Measurements from ENCODE around the gene PRKAR1A.
"Not testable (repeated sequence)": the region's sequence is repeated elsewhere in the genome, so short reads cannot be mapped to it uniquely, and the experiment has no call there.

PRKAR1A gene

DNA sequence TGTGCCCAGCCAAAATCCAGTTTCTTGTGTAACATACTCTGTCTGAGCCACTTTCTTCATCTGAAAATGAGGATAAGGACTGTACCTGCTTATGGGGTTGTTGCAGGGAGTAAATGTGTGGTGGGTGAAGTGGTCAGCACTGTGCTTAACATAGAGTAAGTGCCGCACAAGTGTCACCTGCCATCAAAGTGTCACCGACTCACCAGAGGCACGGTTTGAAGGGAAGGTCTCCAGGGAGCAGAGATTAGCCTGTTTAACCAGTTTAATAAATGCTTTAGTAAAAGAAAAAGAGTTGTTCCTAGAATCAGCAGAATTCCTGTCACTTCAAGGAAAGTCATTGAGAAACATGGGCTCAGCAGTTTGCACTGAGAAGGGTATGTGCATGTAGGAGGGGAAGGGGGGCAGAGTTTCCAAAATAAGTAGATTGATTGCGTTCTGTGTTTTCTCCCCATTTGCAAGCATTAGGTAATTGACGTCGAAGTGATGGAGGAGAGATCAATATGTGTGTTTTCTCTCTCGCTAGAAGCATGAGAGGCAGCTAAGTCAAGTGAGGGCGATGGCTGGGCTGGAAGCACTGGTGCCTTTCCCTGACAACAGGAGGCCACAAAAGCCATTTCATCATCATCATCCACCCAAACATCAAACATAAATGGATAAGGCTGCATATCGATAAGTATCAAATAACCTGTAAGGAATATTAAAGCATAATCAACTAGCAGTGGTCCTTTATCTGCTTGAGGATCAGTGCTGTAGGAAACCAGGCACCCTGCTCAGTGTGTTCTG, 69.8 kb downstream of the PRKAR1A start:
- DNase-seq, result no peak

DNA sequence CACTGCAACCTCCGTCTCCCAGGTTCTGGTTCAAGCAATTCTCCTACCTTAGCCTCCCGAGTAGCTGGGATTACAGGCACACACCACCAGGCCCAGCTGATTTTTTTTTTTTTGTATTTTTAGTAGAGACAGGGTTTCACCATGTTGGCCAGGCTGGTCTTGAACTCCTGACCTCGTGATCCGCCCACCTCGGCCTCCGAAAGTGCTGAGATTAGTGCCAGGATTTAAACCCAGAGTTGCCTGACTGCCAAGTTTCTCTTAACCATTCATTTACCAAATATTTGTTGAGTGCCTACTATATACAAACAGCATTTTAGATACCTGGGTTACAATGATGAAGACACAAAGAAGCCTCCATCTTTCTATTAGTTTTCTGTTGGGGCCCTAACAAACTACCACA, 70.6 kb downstream of the PRKAR1A start:
- DNase-seq, result not testable (repeated sequence)

DNA sequence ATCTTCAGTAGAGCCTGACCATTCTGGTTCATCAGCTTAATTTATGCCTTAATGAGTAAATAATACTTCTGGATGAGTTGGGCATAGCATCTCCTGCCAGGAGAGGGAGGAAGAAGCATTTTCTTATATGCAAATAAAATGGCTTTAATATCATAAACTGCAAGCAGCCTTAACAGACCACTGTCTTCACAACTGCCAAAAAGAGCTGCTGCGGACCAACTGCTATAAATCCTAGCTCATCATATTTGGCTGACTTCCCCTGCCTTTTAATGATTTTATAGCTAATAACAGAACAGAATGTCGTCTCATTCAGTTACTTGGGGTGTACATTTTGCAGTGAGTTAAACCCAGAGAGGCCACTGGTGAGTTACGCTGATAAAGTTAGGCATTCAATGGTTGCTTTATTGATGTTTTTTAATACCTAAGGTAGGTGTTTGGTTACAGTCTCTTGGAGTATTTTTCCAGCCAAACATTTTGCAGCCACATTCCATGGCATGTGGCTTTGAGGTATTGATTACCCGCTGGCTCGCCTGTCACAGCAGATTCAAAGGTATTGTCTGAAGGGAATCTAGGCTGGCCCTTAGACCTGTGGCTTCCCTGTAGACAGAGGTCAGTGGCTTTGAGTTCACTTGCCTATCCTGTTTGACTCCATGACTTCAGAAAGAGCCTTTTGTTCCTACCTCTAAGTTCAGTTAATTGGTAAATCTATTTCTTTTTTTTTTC, 72.5 kb downstream of the PRKAR1A start:
- DNase-seq, result no peak

DNA sequence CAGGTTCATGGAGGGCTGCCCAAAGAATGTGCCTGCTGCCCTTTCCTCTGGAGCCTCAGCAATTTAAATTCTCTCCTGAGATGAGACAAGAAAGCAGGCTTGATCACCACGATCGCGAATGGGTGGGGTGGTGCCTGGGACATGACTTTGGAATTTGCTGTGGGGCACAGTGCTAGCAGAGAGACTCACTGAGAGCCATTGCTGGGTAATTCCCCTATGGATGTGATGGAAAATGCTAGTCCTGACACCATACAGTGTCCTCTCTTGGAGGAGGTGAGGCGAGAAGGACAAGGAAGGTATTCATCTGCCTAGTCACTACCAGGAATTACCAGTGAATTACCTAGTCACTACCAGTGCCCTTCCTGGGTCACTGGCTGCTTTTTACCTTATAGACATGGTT, 73.4 kb downstream of the PRKAR1A start:
- no peak for DNase-seq

DNA sequence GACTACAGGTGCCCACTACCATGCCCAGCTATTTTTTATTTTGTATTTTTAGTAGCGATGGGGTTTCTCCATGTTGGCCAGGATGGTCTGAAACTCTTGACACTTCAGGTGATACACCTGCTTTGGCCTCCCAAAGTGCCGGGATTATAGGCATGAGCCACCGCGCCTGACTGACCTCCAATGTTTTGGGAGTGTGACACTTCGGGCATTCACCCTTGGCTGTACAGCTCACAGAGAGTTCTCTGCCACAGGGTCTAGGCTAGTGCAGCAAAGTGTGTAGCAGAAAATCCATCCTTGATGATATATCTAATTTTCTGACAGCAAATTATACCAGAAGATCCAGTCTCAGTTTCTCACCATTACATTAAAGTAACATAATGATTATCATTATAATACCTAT, 74.8 kb downstream of the PRKAR1A start:
- DNase-seq, result no peak

DNA sequence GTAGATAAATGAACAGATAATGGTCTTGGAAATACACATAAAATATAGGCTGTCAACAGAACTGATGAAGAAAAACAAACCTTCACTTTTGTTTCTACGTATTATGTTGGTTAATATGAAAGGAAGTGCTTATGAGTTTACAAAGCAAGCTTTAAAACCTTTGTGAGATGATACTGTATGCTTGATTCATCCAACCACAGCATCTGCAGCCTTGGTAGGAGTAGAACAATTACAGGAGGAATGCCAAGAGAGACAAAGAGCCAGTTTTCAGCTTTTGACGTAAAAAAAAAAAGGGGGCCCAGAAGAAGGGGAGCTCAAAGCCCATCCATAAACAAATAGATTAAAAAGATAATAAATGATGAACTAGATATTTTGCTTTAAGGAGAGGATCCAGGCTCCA, 75.6 kb downstream of the PRKAR1A start:
- no peak for DNase-seq

DNA sequence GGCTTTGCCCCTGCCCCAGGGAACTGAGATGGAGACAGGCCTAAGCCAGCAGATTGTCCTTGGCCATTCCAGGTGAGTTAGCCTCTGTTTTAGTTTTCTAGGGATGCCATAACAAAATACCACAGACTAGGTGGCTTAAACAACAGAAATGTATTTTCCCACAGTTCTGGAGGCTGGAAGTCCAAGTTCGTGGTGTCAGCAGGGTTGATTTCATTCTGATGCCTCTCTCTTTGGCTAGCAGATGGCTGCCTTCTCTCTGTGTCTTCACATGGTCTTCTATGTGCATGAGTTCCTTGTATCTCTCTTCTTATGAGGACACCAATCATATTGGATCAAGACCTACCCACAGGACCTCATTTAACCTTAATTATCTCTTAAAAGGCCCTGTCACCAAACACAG, 76.1 kb downstream of the PRKAR1A start:
- DNase-seq, result no peak

DNA sequence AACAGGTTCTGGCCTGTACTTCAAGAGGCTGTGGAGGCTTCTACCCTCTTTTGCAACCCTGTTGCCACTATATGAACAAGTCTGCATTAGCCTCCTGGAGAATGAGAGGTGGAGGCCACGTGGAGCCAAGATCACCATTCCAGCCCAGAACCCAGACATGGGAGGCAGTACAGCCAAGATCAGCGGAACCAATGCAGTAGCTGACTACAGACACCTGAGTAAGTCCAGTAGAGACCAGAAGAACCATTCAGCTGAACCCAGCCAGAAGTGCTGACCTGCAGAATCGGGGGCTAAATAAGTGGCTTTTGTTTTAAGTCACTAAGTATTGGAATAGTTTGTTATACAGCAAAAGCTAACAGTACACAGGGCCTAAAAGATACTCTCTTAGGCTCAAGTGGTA, 76.9 kb downstream of the PRKAR1A start:
- no peak for DNase-seq

DNA sequence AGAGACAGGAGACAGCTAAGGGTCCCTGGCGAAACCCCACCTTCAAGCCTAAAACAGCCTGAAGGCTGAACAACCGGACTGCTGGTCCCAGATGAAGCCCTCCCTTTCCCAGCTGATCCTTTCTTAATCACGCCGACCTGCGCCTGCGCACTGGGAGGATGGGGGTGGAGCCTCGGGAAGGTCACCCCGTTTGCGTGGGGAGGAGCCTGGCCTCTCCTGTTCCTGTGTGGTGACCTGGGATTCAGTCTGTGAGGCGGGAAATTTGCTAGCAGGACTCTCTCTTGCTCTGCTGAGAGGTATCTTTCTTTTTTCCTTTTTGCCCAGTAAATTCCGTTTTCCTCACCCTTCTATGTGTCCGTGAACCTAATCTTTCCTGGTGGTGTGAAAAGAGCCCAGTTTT, 79.4 kb downstream of the PRKAR1A start:
- DNase-seq, result no peak

DNA sequence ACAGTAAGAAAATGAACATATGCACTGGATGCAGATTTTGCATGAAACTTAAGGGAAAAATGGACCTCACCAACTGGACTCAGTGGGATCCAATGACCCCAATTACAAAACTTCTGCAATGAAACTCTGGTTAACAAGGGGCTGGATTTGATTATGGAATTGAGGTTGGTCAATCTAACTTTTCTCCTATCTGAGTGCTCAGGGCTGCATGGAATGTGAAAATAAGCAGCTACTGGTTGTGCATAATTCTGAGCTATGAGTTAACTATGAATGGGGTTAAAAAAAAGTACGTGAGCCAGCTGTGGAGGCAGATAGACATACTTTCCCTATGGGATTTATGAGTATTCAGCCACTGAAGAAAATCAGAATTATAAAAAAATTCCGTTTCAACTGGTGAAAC, 79.8 kb downstream of the PRKAR1A start:
- DNase-seq, result no peak

DNA sequence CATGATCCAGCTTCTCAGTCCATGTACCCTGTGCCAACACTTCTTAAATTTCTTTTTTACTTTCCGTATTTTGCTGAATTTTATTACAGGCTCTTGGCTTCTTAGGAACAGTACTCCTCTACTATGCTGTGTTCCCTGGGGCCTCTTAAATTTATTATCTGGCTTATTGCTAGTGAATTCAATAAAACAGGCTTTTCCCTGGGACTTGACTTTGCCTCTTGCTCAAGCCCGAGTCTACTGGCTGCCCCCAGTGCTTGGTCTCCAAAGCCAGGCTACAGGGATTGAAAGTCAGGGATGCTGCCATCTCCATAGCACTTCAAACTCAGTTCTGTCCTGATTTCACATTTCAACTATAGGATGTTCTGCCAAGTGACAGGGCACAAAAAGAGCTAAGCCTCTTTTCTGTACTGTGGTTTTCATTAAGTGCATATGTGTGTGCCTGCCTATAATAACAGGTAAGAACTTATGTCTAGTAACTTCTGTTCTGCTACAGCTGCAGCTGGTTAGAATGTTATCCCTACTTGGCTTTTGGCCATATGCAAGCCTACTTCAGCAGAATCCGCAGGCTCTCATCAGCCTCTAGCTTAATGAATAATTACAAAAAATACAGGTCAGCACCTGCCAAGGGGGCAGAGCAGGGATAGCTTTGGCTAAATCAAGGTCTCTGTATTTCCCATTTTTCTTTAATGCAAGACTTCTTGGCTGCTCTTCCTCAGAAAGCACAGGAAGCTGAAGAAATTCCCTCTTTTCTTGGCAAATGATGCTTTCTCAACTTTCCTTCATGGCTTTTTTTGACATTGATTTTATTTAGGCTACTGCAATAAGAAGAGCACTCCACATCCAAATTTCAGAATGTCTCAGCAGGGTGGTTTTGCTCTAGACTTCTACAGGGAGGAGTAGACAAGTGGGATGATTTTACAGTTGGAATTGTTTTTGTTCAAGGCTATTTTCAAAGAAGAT, 80.7 kb downstream of the PRKAR1A start:
- DNase-seq, result no peak

DNA sequence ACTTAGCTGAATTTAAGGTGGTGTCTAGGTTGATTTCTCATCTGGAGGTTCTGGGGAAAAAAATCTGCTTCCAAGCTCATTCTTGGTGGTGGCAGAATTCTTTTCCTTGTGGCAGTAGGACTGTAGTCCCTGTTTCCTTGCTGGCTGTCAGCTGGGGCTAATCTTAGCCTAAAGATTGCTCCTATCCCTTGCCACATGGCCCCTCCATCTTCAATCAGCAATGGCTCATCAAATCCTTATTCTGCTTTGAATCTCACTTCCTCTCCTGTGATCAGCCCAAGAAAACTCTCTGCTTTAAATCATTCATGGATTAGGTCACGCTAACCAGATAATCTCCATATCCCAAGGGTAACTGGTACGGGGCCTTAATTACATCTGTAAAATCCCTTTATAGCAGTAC, 82.3 kb downstream of the PRKAR1A start:
- no peak for DNase-seq

DNA sequence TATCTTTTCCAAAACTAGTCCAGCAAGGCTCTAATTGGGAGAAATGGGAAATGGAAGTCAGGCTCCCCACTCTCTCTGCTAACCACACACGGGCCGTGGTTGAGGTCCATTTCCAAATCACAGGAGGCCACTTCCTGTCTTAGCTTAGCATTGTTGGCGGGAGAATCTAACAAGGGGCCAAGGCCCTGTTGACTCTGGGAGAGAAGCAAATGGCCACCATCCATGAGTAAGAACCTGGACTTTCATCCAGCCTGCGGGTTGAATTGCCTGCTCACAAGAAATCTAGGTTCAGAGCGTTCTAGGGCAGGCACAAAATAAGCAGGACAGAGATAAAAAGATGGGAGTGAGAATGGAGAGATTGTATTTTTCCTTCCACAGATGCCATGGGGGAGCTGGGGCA, 83.3 kb downstream of the PRKAR1A start:
- DNase-seq, result no peak

DNA sequence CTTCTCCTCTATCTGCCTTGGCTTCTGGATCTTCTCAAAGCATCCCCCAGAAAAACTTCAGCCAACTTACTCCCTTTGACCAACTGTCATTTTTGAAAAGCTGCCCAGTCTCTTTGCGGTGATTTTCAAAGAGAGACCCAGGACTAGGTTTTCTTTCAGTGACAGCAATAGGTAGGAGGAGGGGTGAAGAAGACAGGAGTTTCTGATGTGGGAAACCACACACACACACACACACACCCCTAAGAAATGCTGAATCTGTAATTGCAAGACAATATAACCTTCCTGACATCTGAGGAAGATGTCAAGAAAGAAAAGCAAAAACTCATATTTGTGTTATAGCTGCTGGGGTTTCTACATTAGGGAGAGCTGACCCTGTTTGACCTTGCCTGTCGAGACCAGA, 83.8 kb downstream of the PRKAR1A start:
- DNase-seq, result no peak

DNA sequence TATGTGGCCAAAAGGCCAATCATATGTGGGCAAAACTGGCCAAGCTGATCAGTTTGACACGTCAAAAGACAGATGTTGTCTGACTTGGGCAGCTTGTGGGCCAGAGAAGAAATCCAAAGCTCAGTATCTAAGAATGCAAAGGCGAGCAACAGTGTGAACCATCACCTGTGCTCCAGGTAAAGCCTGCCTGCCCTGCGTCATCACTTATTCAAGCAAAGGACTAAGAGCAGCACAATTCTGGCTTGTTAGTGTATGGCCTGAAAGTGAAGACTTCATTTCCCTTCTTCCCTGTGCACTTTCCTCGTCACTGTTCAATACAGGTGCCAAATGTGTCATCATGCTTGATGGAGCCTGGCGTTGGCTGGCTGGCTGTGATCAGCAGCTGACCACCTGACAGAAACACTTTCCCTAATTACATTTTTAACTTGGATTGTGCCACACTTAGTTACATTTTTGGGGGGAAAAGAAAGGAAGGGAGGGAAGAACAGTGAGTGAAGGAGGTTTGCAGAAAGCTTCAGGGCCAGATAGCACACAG, 84.2 kb downstream of the PRKAR1A start:
- no peak for DNase-seq

DNA sequence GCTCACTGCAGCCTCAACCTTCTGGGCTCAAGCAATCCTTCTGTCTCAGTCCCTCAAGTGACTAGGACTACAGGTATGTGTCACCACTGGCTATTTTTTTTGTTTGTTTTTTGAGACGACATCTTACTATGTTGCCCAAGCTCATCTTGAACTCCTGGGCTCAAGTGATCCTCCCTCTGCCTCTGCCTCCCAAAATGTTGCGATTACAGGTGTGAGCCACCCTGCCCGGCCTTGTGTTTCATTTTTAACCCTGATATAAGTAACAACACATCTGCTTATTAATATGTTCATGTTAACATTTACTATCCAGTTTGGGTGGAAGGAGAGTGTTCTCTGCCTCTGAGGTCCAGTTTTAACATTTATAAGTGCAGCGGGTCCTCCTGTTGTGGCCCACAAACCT, 85.8 kb downstream of the PRKAR1A start:
- DNase-seq, result no peak

DNA sequence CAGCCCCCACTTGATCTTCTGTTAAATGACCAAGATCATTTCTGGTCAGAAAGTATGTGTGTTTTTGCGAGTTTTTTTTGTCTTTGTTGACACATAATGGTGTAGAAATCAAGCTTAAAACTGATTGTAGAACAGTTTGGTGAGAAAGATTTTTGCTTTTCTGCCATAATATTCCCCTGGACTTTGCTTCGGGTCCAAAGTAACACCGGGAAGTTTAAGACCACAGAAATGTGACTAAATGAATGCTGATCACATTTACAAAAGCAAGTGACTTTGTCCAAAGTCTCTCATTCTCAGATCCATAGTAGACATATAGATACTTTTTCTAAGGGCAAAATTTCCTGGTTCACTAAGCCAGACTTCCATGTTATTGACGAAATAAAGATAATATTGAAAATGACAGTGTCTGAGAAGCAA, 86.3 kb downstream of the PRKAR1A start:
- DNase-seq, result no peak

DNA sequence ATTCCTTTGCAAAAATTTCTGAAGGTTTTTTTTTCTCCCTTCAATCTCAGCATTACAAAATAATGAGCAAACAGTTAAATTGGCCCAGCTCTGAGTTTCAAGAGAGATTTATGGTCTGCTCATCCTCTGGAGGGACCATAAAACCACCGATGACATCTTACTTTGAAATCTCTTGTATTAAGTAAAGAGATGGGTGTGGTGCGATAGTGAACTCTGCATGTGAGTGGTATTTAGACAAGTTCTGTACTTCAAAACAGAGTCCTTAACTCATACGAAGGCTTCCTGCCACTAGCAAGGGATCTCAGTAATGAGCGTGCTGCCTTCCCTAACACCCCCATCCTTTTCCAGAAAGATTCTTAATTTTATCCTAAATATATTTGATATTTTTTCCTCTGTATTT, 86.9 kb downstream of the PRKAR1A start:
- DNase-seq, result no peak

DNA sequence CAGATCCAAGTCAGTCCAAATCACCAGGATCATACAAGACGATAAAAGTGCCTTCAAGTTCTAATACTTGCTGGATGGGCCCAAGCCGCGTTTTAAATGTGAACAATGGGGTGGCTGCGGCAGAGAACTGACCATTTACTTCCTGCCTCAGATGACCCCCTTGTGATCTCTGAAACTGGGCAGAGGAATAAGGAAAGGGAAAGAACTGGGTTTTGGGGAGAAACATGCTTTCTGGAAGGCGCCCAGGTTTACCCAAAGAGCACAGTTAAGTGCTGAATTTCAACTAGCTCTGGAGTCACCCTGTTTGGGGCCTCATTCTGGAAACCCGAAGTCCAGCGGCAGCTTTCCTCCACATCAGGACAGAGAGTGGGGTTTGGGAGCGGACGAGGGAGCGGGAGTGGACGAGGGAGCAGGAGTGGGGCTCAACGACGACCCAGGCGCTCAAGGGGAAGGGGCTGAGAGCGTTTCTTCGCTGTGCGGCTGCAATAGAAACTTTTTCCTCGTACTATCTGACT, 87.4 kb downstream of the PRKAR1A start:
- no peak for DNase-seq

DNA sequence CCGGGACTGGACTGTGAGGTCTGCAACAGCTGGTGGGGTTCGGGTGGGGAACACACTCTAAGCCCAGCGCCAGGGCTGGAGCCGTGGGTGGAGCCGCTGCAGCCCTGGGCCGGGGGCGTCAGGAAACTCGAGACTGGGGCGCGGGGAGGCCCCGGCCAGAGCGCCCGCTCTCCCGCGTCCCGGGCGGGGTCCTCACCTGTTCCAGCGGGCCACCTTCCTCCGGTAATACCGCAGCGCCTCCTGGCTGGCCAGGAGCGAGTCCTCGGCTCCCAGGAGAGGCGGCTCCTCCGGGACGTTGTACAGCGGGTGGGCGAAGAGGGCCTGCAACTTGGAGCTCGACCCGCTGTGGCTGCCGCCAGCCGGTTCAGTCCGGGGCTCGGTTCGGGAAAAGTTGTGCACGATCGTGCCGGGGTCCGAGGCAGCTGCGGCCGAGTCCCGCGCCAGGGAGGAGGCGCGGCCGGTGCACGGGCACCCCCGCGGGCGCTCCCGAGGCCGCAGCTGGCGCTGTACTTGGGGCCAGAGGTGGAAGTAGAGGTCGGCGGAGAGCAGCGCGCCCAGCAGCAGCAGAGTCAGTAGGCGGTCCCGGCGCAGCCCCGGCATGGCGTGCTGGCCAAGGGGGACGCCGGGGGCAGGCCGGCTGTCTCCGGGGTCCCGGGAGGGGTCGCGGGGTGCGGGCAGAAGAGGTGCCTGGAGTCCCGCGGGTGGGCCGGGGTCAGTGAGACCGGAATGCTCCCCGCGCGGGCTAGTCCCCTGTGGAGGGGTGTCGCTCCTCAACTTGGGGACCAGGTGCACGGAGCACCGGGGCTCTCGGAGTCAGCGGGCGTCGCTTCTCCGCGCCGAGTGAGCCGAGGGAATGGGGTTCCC, 88.1 kb downstream of the PRKAR1A start:
- no peak for DNase-seq

Data from SW 1271 (cell line).